Smooth muscle cell (in vitro differentiated cells): ENCODE data around the gene GNAI2. TPM values are rescaled to one million over a fixed set of nuclear protein-coding genes. Genes with fewer than 3 reads are reported as not detected.

ENCODE experiments used
- DNase-seq: peaks from one replicate; lab custom pipeline; 2025; ENCODE audit not compliant: unreplicated experiment; lab: John Stamatoyannopoulos, UW
- H2AFZ ChIP-seq: fragments of 200-600 bp; sonication (generic); 2 replicates; pipeline ENCODE4 v1.6.0; 2016; ENCODE audit warnings: antibody characterized with exemption, low read depth, mild to moderate bottlenecking
- H3F3A ChIP-seq: fragments of 200-600 bp; sonication (generic); 2 replicates; pipeline ENCODE4 v1.6.0; 2017; ENCODE audit warnings: antibody characterized with exemption, low read depth
- H3K27ac ChIP-seq: fragments of 200-600 bp; sonication (generic); 2 replicates; pipeline ENCODE4 v1.5.1; 2016; ENCODE audit warnings: low read depth, mild to moderate bottlenecking
- H3K27me3 ChIP-seq: fragments of 200-600 bp; sonication (generic); 2 replicates; pipeline ENCODE4 v1.6.1; 2016; ENCODE audit warnings: low read depth, mild to moderate bottlenecking
- H3K36me3 ChIP-seq: fragments of 200-600 bp; sonication (generic); 2 replicates; pipeline ENCODE4 v1.5.1; 2016; ENCODE audit warnings: low read depth
- H3K4me1 ChIP-seq: fragments of 200-600 bp; sonication (generic); 2 replicates; pipeline ENCODE4 v1.5.1; 2016; ENCODE audit warnings: low read depth
- H3K4me2 ChIP-seq: fragments of 200-600 bp; sonication (generic); 2 replicates; pipeline ENCODE4 v1.6.0; 2016; ENCODE audit warnings: mild to moderate bottlenecking
- H3K4me3 ChIP-seq: fragments of 200-600 bp; sonication (generic); 2 replicates; pipeline ENCODE4 v1.5.1; 2016; ENCODE audit warnings: mild to moderate bottlenecking
- H3K79me2 ChIP-seq: fragments of 200-600 bp; sonication (generic); 2 replicates; pipeline ENCODE4 v1.6.0; 2016; ENCODE audit warnings: low read depth, mild to moderate bottlenecking
- H3K9ac ChIP-seq: fragments of 200-600 bp; sonication (generic); 2 replicates; pipeline ENCODE4 v1.6.0; 2016; ENCODE audit warnings: low read depth
- H3K9me3 ChIP-seq: fragments of 200-600 bp; sonication (generic); replicated peaks from 2 replicates; pipeline ENCODE4 v1.5.1; 2016; ENCODE audit warnings: low read depth
- H4K20me1 ChIP-seq: fragments of 200-600 bp; sonication (generic); 2 replicates; pipeline ENCODE4 v1.6.0; 2016; ENCODE audit warnings: low read depth
- WGBS: methylation state at CpG from one replicate; pipeline ENCODE4 v1.1.7; 2016; ENCODE audit warnings: low lambda C conversion rate; 5-methylcytosine and 5-hydroxymethylcytosine counted together
- polyA plus RNA-seq: library from polyadenylated mRNA; unstranded; fragments of >200 nt; fragmentation: Nextera tagmentation; extraction: Ambion mirVana; gene quantifications from 2 replicates; pipeline ENCODE4 v1.2.1, GENCODE V29; 2016
- total RNA-seq: library from RNA; depleted of rRNA; stranded (reverse); fragments of >200 nt; gene quantifications from 2 replicates; pipeline ENCODE4 v1.2.3, GENCODE V29; 2014
- TF ChIP-seq, protein P1 (sequence below): fragments of 200-600 bp; sonication (generic); IDR thresholded peaks from 2 replicates; pipeline ENCODE4 v1.5.1; 2017; ENCODE audit warnings: borderline replicate concordance, mild to moderate bottlenecking, antibody characterized with exemption; ENCODE audit not compliant: insufficient read depth, poor library complexity, severe bottlenecking

The GNAI2 gene
- total and polyA plus RNA-seq, 2 experiments from 2014 or later: 209 to 454 TPM

DNA sequence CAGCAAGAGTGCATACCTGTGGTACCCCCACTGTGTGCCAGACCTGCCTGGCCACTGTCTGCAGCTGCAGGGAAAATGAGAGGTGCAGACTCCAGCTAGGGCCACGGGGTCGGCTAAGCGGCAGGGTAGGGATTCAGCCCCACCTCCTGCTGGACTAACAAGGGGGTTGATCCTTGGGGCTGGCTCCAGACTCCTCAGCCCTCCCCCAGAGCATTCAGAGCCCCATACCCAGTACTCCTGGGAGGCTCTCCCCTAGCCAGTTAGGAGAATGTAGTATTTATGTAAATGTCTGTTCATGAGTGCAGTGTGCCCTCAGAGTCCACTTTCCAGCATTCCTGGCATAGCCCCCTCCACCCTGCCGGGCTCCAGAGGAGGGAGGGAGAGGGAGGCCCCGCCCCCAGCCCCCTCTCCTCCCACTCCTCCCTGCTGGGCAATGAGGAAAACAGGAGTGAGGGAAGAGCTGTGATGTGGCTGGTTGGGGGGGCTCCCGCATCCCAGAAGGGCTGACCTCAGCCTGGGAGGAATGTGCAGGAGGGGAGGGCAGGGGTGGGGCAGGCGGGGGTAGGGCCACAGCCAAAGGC, 28.5 kb downstream of the GNAI2 start:
- Histone ChIP-seq H3K27ac (peak overlapping the region; percentile 75), H4K20me1 (no peaks in the 10 kb centered on the region), H3F3A (peaks cover 25% of the 10 kb centered on the region), H3K9ac (no peak overlapping the region), H3K9me3 (no peaks in the 10 kb centered on the region), H3K79me2 (no peaks in the 10 kb centered on the region), H2AFZ (no peak overlapping the region), H3K4me1 (peaks cover 61% of the 10 kb centered on the region), H3K4me2 (peak overlapping the region; percentile 59), H3K27me3 (no peaks in the 10 kb centered on the region), H3K4me3 (peak overlapping the region; percentile 1), H3K36me3 (no peaks in the 10 kb centered on the region)
- TF ChIP-seq, protein P1, sequence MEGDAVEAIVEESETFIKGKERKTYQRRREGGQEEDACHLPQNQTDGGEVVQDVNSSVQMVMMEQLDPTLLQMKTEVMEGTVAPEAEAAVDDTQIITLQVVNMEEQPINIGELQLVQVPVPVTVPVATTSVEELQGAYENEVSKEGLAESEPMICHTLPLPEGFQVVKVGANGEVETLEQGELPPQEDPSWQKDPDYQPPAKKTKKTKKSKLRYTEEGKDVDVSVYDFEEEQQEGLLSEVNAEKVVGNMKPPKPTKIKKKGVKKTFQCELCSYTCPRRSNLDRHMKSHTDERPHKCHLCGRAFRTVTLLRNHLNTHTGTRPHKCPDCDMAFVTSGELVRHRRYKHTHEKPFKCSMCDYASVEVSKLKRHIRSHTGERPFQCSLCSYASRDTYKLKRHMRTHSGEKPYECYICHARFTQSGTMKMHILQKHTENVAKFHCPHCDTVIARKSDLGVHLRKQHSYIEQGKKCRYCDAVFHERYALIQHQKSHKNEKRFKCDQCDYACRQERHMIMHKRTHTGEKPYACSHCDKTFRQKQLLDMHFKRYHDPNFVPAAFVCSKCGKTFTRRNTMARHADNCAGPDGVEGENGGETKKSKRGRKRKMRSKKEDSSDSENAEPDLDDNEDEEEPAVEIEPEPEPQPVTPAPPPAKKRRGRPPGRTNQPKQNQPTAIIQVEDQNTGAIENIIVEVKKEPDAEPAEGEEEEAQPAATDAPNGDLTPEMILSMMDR: no peak
- 3% methylated on average over 4 of the region's 7 CpGs for WGBS
- DNase-seq: peak; percentile 50

DNA sequence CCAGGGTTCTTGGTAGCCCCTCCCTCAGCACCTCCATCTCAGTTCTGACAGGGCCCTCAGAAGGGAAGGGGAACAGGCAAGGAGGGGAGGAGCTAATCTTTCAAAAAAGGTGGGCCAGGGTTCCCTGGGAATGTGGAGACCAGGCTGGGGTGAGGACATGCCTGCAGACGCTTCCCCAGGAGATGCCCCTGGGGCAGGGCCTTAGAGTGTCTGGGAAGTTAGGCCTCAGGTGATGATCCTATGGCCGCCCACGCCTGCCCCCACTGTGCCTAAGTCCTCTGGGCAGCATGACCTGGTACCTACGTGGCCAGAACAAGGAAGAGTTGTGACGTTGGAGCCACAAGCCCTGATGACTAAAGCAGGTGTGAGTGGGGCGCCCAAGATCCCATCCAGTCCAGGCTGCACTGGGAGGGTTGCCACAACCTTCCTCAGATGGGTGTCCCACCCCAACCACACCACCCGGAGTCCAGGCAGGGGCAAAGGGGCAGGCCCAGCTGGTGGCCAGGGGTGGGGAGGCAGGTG, 29.0 kb downstream of the GNAI2 start:
- Histone ChIP-seq H3K4me1 (peaks cover 64% of the 10 kb centered on the region), H3K9ac (peak overlapping the region; percentile 15)

GRCh38 chr3:50265571-50265970, 29.6 kb downstream of the GNAI2 start:
- Histone ChIP-seq H3K4me2 (peak overlapping the region; percentile 2), H3K36me3 (no peaks in the 10 kb centered on the region), H3K9me3 (no peaks in the 10 kb centered on the region), H3K9ac (peak overlapping the region; percentile 15), H3K79me2 (no peaks in the 10 kb centered on the region), H3K27me3 (no peaks in the 10 kb centered on the region), H3K27ac (peak overlapping the region; percentile 75), H2AFZ (no peak overlapping the region), H3K4me1 (peaks cover 60% of the 10 kb centered on the region), H3F3A (peaks cover 25% of the 10 kb centered on the region), H3K4me3 (no peak overlapping the region), H4K20me1 (no peaks in the 10 kb centered on the region)
- no peak for DNase-seq
- 91% methylated on average over 1 of the region's 1 CpG for WGBS
- TF ChIP-seq, protein P1: no peak

More for the DNA sequence above, 29.0 kb downstream of the GNAI2 start:
- WGBS: 43% methylated on average over 7 of the region's 7 CpGs
- no peaks in the 10 kb centered on the region for H3K79me2 ChIP-seq
- peaks cover 25% of the 10 kb centered on the region for H3F3A ChIP-seq
- no peak overlapping the region for H3K4me3 ChIP-seq
- H3K9me3 ChIP-seq: no peaks in the 10 kb centered on the region
- TF ChIP-seq, protein P1: no peak
- no peak overlapping the region for H2AFZ ChIP-seq
- no peaks in the 10 kb centered on the region for H4K20me1 ChIP-seq
- peak overlapping the region; percentile 75 for H3K27ac ChIP-seq
- DNase-seq: no peak
- peak overlapping the region; percentile 2 for H3K4me2 ChIP-seq
- no peaks in the 10 kb centered on the region for H3K27me3 ChIP-seq
- no peaks in the 10 kb centered on the region for H3K36me3 ChIP-seq

- no peaks in the 10 kb centered on the region for H3K79me2 ChIP-seq
- H3F3A ChIP-seq: peaks cover 25% of the 10 kb centered on the region
- no peak overlapping the region for H3K4me3 ChIP-seq
- H3K27ac ChIP-seq: peak overlapping the region; percentile 75
- TF ChIP-seq, protein P1: no peak
- H3K9me3 ChIP-seq: no peaks in the 10 kb centered on the region
- H2AFZ ChIP-seq: no peak overlapping the region
- peaks cover 55% of the 10 kb centered on the region for H3K4me1 ChIP-seq
- no peaks in the 10 kb centered on the region for H3K27me3 ChIP-seq
- no peaks in the 10 kb centered on the region for H3K36me3 ChIP-seq
- peak overlapping the region; percentile 94 for H3K4me2 ChIP-seq
- H3K9ac ChIP-seq: peak overlapping the region; percentile 63
- WGBS: 94% methylated on average over 6 of the region's 6 CpGs
- H4K20me1 ChIP-seq: no peaks in the 10 kb centered on the region
- DNase-seq: no peak
Measured at GRCh38 chr3:50266017-50266416, 30.0 kb downstream of the GNAI2 start.
